ENCODE data around the gene NANOG. TPM values are rescaled to one million over a fixed set of nuclear protein-coding genes. Genes with fewer than 3 reads are reported as not detected.
"Not testable (repeated sequence)": the region's sequence is repeated elsewhere in the genome, so short reads cannot be mapped to it uniquely, and the experiment has no call there.

NANOG gene
- polyA plus RNA-seq (ENCODE audit: insufficient read length in 10 of 10): 1 to 10 TPM in 2 of 10 donors, under 1 TPM in 5, not detected in 3; 0.07 to 1.3 (median 0.16) TPM
- long read RNA-seq, donor 1: 0 reads
- long read RNA-seq, donor 2: 0 reads
- long read RNA-seq, donor 3: 0 reads
- long read RNA-seq, donor 4: 0 reads
- long read RNA-seq, donor 5: 0 reads
- long read RNA-seq, donor 6: 0 reads
- long read RNA-seq, donor 7: 0 reads
- long read RNA-seq, donor 8: 0 reads
- long read RNA-seq, donor 9: 0 reads

GRCh38 chr12:7788884-7789528 is at the start of gene NANOG:
Gene NANOG, plus strand, starts transcription at chr12:7789402. Its CDS starts 213 bp downstream, at chr12:7789615.
- not testable (repeated sequence) for DNase-seq

GRCh38 chr12:7747246-7747645 is 42.0 kb upstream of the NANOG start, which contains the start of gene CLEC4C:
Gene CLEC4C, minus strand, starts transcription at chr12:7747375. Its CDS starts 27 bp downstream, at chr12:7747348.
- no peak for DNase-seq

DNA sequence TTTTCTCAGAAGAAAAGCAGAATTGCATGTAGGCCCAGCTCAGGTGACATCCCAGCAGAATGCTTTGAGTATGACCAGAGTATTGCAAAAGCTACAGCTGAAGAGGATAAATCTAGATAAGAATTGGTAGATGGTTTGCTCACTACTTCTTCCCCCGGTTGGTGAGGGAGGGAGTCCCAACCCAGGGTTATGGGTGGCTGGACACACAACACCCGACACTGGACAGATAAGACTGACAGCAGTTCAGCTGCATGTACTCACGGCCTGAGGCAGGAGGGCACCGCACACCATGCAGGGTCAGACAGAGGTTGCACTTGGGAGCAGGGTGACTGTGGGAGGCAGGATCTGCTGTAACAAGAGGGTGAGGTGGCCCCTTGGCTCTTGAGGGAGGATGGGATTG is 40.4 kb upstream of the NANOG start:
- DNase-seq: no peak

DNA sequence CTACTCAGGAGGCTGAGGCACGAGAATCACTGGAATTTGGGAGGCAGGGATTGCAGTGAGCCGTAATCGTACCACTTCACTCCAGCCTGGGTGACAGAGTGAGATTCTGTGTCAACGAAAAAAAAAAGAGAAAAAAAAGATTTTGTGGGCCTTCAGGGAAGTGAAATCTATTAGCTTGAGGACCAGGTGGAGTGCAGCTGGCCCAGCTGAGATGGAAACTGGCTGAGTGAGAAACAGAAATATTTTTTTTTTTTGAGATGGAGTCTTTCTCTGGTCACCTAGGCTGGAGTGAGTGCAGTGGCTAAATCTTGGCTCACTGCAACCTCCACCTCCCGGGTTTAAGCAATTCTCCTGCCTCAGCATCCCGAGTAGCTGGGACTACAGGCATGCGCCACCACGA is 39.8 kb upstream of the NANOG start:
- DNase-seq: no peak

DNA sequence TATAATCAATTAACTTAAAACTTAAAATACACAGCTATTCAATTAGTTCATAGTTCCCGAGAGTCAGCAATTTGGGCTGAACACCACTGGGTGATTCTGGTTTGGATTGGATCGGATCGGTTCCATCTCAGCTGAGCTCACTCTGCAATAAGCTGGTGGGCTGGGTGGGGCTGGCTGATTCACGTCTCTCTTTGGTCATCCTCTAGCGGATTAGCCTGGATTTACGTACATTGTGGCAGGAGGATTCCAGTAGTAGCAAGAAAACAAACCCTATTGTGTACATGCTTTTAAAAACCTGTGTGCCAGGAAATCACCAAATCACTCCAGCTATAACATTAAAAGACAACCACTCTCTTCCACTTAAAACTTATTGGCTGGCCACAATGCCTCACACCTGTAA is 38.9 kb upstream of the NANOG start:
- no peak for DNase-seq

- no peak for DNase-seq
Observed at GRCh38 chr12:7751394-7751793, 37.8 kb upstream of the NANOG start.

- not testable (repeated sequence) for DNase-seq
Observed at GRCh38 chr12:7751941-7752922, 37.0 kb upstream of the NANOG start.

DNA sequence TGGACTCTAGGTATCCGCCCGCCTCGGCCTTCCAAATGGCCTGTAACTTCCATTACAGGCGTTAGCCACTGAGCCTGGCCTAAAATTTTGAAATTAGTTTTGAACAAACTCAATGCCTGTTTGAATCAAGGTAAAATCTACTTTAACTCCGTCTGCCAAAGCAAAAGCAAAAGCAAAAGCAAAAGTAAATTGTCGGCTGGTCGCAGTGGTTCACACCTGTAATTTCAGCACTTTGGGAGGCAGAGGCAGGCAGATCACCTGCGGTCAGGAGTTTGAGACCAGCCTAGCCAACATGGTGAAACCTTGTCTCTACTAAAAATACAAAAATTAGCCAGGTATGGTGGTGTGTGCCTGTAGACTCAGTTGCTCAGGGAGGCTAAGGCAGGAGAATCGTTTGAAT is 33.5 kb upstream of the NANOG start:
- DNase-seq: not testable (repeated sequence)

GRCh38 chr12:7756993-7757392 is 32.2 kb upstream of the NANOG start:
- no peak for DNase-seq

GRCh38 chr12:7758766-7759140 is 30.4 kb upstream of the NANOG start:
- no peak for DNase-seq

DNA sequence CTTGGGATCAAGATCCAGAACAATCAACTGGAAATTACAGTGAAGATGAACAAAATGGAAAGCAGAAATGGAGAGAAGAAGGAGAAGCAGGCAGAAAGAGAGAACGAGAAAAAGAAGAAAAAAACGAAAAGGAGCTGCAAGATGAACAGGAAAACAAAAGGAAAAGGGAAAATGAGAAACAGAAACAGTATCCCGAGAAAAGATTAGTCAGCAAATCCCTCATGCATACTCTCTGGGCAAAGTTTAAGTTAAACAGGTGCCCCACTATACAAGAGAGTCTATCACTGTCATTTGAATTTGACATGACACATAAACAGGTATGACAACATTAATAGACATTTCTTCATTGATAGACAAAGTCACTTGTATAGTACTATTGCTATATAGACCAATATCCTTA is 19.2 kb upstream of the NANOG start:
- DNase-seq: no peak

DNA sequence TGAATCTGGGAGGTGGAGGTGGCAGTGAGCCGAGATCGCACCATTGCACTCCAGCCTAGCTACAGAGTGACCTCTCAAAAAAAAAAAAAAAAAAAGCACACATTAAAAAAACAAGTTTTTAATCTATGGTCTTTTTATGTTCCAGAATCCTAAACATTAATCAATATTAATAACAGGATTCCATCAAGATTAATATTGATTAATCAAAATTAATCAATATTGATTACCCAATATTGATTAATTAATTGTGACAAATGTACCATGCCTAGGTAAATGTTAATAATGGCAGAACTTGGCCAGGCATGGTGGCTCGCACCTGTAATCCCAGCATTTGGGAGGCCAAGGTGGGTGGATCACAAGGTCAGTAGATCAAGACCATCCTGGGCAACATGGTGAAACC is 7.9 kb upstream of the NANOG start:
- DNase-seq: no peak

DNA sequence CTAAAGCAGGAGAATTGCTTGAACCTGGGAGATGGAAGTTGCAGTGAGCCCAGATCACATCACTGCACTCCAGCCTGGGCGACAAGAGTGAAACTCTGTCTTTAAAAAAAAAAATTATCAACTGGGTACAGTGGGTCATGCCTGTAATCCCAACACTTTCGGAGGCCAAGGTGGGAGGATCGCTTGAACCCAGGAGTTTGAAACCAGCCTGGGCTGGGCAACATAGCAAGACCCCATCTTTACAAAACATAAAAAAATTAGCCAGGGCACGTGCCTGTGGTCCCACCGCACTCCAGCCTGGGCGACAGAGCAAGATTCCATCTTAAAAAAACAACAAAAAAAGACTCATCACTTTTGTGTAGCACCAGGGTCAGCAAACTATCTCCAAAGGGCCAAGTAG is 7.1 kb upstream of the NANOG start:
- no peak for DNase-seq

- DNase-seq: not testable (repeated sequence)
Observed at GRCh38 chr12:7783433-7783832, 5.8 kb upstream of the NANOG start.

DNA sequence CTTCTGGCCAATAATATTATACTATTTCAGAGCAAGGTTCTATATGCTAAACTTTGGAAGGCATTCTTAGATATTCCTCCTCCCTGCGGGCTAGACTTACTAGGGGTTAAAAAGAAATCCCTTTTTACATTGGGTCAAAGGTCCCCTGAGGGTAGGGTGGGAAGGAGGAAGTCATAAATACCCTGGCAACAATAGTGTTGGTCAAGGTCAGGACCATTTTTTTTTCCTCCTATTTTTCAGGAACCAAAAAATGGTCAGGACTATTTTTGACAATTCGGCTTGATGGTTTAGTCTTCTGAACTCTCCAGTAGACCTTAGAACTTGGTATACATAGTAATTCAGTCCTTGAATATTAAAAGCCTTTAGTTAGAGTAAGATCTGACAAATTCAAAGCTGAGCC is 4.5 kb upstream of the NANOG start:
- no peak for DNase-seq

DNA sequence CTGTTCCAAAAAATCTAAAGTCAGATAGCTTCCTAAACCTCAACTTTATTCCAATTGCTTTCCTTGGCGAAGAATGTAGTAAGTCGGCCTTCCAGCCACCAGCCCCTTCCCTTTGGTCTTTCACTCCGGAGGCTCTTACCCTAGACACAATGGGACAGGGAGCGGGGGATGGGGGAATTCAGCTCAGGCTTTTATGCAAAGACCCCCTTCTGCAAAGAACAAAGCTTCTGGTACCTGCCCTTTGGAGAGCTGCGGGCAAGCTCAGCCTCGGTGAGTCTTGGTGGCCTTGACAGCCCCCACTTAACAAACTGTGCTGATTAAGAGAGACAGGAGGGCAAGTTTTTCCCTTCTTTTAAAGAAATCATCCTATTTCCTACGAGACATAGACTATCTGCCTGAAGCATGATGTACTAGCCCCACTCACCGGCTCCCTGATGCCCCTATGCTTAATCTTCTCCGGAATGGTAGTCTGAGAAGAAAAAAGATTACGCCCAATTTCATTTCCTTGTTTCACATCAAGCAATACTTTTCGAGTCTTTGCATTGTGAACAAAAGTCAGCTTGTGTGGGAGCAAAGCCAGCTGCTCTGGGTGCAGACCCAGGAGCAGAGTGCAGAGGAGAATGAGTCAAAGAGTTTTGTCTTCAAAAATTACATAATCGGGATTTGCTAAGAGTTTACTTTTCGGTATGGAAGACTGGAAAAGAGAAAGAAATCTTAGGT is 1.5 kb upstream of the NANOG start:
- peak in 1 of 3 donors; percentile 11 for DNase-seq

GRCh38 chr12:7788294-7788660 is 925 bp upstream of the NANOG start:
- no peak for DNase-seq

GRCh38 chr12:7793211-7793610 is 4.0 kb downstream of the NANOG start:
- DNase-seq: no peak

DNA sequence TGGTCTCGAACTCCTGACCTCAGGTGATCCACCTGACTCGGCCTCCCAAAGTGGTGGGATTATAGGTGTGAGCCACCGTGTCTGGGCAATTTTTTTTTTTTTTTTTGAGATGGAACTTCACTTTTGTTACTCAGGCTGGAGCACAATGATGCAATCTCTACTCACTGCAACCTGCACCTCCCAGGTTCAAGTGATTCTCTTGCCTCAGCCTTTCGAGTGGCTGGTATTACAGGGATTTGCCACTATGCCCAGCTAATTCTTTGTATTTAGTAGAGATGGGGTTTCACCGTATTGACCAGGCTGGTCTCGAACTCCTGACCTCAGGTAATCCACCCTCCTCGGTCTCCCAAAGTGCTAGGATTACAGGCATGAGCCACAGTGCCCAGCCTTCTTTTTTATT is 8.1 kb downstream of the NANOG start:
- DNase-seq: not testable (repeated sequence)

GRCh38 chr12:7797698-7798398 is 8.6 kb downstream of the NANOG start:
- no peak for DNase-seq

- DNase-seq: not testable (repeated sequence)
Observed at GRCh38 chr12:7798750-7799308, 9.6 kb downstream of the NANOG start.
